GM23338 (cell line): ENCODE measurements around the gene SMAGP. TPM values are rescaled to one million over a fixed set of nuclear protein-coding genes. Genes with fewer than 3 reads are reported as not detected.
A peak's percentile ranks its signal among the peaks of the same experiment; 100 is the strongest.

Experiments used
- ATAC-seq: fragments of 200-7000 bp; cut with Tn5 transposase; 3 replicates; pipeline ENCODE4 v1.9.1; 2020
- DNase-seq: peaks from one replicate; pipeline ENCODE4 v3.0.0-alpha.2; 2015; ENCODE audit warnings: low spot score
- H2AFZ ChIP-seq: fragments of 200-600 bp; sonication (generic); 2 replicates; pipeline ENCODE4 v1.8.0; 2016; ENCODE audit warnings: antibody characterized with exemption, mild to moderate bottlenecking, moderate library complexity
- H3F3A ChIP-seq: fragments of 200-600 bp; sonication (generic); replicated peaks from 2 replicates; pipeline ENCODE4 v1.8.0; 2017; ENCODE audit warnings: antibody characterized with exemption, mixed run types, low read depth
- H3K27ac ChIP-seq: fragments of 200-600 bp; sonication (generic); 2 replicates; pipeline ENCODE4 v1.6.1; 2016; ENCODE audit warnings: low read depth
- H3K27me3 ChIP-seq: fragments of 200-600 bp; sonication (generic); 2 replicates; pipeline ENCODE4 v1.8.0; 2016; ENCODE audit warnings: mild to moderate bottlenecking, mixed run types, moderate library complexity; ENCODE audit not compliant: insufficient read depth
- H3K36me3 ChIP-seq: fragments of 200-600 bp; sonication (generic); 2 replicates; pipeline ENCODE4 v1.8.0; 2016; ENCODE audit warnings: mild to moderate bottlenecking; ENCODE audit not compliant: insufficient read depth
- H3K4me1 ChIP-seq: fragments of 200-600 bp; sonication (generic); 2 replicates; pipeline ENCODE4 v1.8.0; 2016; ENCODE audit warnings: mild to moderate bottlenecking, moderate library complexity; ENCODE audit not compliant: insufficient read depth
- H3K4me2 ChIP-seq: fragments of 200-600 bp; sonication (generic); 2 replicates; pipeline ENCODE4 v1.7.1; 2017; ENCODE audit warnings: mixed run types
- H3K4me3 ChIP-seq: fragments of 200-600 bp; sonication (generic); 2 replicates; pipeline ENCODE4 v1.6.1; 2016; ENCODE audit warnings: mixed run types
- H3K79me2 ChIP-seq: fragments of 200-600 bp; sonication (generic); replicated peaks from 2 replicates; pipeline ENCODE4 v1.8.0; 2017; ENCODE audit warnings: mild to moderate bottlenecking; ENCODE audit not compliant: insufficient read depth
- H3K9me2 ChIP-seq: fragments of 200-600 bp; sonication (generic); 2 replicates; pipeline ENCODE4 v1.8.0; 2017; ENCODE audit not compliant: insufficient read depth
- H4K20me1 ChIP-seq: fragments of 200-600 bp; sonication (generic); replicated peaks from 2 replicates; pipeline ENCODE4 v1.8.0; 2017; ENCODE audit warnings: mild to moderate bottlenecking; ENCODE audit not compliant: insufficient read depth
- H3K27ac Mint-ChIP-seq: 2 replicates; pipeline ENCODE4 v1.8.0; 2020; ENCODE audit warnings: inconsistent platforms, mild to moderate bottlenecking, moderate library complexity, mixed read lengths
- H3K27me3 Mint-ChIP-seq: 3 replicates; pipeline ENCODE4 v1.8.0; 2022; ENCODE audit warnings: low read depth, mild to moderate bottlenecking, moderate library complexity, mixed read lengths, inconsistent platforms; ENCODE audit not compliant: insufficient read depth, poor library complexity
- H3K36me3 Mint-ChIP-seq: 3 replicates; pipeline ENCODE4 v1.8.0; 2021; ENCODE audit warnings: low read depth, mild to moderate bottlenecking, inconsistent platforms, moderate library complexity, mixed read lengths
- H3K4me1 Mint-ChIP-seq: 3 replicates; pipeline ENCODE4 v1.8.0; 2020; ENCODE audit warnings: mild to moderate bottlenecking, inconsistent platforms, mixed read lengths
- H3K4me3 Mint-ChIP-seq: 3 replicates; pipeline ENCODE4 v1.8.0; 2021; ENCODE audit warnings: moderate library complexity, mild to moderate bottlenecking, inconsistent platforms, mixed read lengths
- H3K9me3 Mint-ChIP-seq: 3 replicates; pipeline ENCODE4 v1.8.0; 2020; ENCODE audit warnings: moderate library complexity, mild to moderate bottlenecking, inconsistent platforms, mixed read lengths
- CREB1 ChIP-seq: fragments of 250-450 bp; sonication (Bioruptor Pico); IDR thresholded peaks from 2 replicates; pipeline ENCODE4 v1.5.0; 2020; ENCODE audit warnings: low read depth, mild to moderate bottlenecking, moderate library complexity
- ETS1 ChIP-seq: IDR thresholded peaks from 2 replicates; pipeline ENCODE4 v1.6.1; 2016; ENCODE audit warnings: antibody characterized with exemption
- EZH2 ChIP-seq: fragments of 200-600 bp; sonication (generic); IDR thresholded peaks from one replicate; pipeline ENCODE4 v1.8.0; 2017; ENCODE audit warnings: antibody characterized with exemption, mild to moderate bottlenecking, low read depth; ENCODE audit not compliant: unreplicated experiment
- EZH2phosphoT487 ChIP-seq: fragments of 200-600 bp; sonication (generic); IDR thresholded peaks from one replicate; pipeline ENCODE4 v1.8.1; 2018; ENCODE audit warnings: antibody characterized with exemption; ENCODE audit not compliant: unreplicated experiment
- JUNB ChIP-seq: IDR thresholded peaks from one replicate; pipeline ENCODE4 v1.6.1; 2016; ENCODE audit warnings: antibody characterized with exemption; ENCODE audit not compliant: unreplicated experiment
- POLR2AphosphoS5 ChIP-seq: IDR thresholded peaks from 2 replicates; pipeline ENCODE4 v1.6.1; 2016; ENCODE audit warnings: antibody characterized with exemption, low read depth
- REST ChIP-seq: IDR thresholded peaks from one replicate; pipeline ENCODE4 v1.6.1; 2018; ENCODE audit warnings: antibody characterized with exemption; ENCODE audit not compliant: unreplicated experiment
- STAT1 ChIP-seq: IDR thresholded peaks from one replicate; pipeline ENCODE4 v1.6.1; 2016; ENCODE audit warnings: antibody characterized with exemption; ENCODE audit not compliant: unreplicated experiment
- ZNF114 ChIP-seq: fragments of 250-450 bp; sonication (Bioruptor Pico); IDR thresholded peaks from 2 replicates; pipeline ENCODE4 v1.5.0; 2020; ENCODE audit warnings: mild to moderate bottlenecking, moderate library complexity
- ZNF331 ChIP-seq: fragments of 250-450 bp; sonication (Bioruptor Pico); IDR thresholded peaks from 2 replicates; pipeline ENCODE4 v1.5.0; 2020; ENCODE audit warnings: low read depth, mild to moderate bottlenecking, moderate library complexity
- long read RNA-seq: library from polyadenylated mRNA; unstranded; transcript quantifications from one replicate; pipeline ENCODE4 v2.0.0, GENCODE V29; 2020; ENCODE audit not compliant: unreplicated experiment
- polyA plus RNA-seq: library from polyadenylated mRNA; unstranded; fragments of >200 nt; fragmentation: Nextera tagmentation; extraction: Ambion mirVana; gene quantifications from 2 replicates; pipeline ENCODE4 v1.2.1, GENCODE V29; 2016
- total RNA-seq: library from RNA; depleted of rRNA; stranded (reverse); fragments of >200 nt; shearing (Covaris generic); gene quantifications from 2 replicates; pipeline ENCODE4 v1.2.3, GENCODE V29; 2014; rRNA removed
- TF ChIP-seq, protein P1 (sequence below): fragments of 250-450 bp; sonication (Bioruptor Pico); IDR thresholded peaks from 2 replicates; pipeline ENCODE4 v1.5.0; 2020; ENCODE audit warnings: mild to moderate bottlenecking, moderate library complexity
- TF ChIP-seq, protein P2 (sequence below), 2 experiments: fragments of 200-600 bp in 1 of 2; sonication (generic) in 1 of 2; conservative IDR thresholded peaks; 2 replicates each; pipeline versions ENCODE4 v1.5.1 to v1.6.1; 2016 to 2017; ENCODE audit warnings: antibody characterized with exemption in 2 of 2, low read depth in 2 of 2, mild to moderate bottlenecking in 2 of 2, moderate library complexity in 1 of 2

SMAGP gene
- total RNA-seq (7.1 and 8.2 TPM in 2 replicates), polyA plus RNA-seq (3.9 and 4.7 TPM in 2 replicates)
- long read RNA-seq, transcript SMAGP-203 (4 exons, 2,350 nt) = major isoform, 5 of 11 reads
- long read RNA-seq, transcript SMAGP-205 (3 exons, 1,518 nt) = major isoform, 5 of 11 reads
- long read RNA-seq, partial matches to known transcripts = 0 of 11 reads
- long read RNA-seq, other reads (novel, unspliced or antisense) = 0 of 11 reads

DNA sequence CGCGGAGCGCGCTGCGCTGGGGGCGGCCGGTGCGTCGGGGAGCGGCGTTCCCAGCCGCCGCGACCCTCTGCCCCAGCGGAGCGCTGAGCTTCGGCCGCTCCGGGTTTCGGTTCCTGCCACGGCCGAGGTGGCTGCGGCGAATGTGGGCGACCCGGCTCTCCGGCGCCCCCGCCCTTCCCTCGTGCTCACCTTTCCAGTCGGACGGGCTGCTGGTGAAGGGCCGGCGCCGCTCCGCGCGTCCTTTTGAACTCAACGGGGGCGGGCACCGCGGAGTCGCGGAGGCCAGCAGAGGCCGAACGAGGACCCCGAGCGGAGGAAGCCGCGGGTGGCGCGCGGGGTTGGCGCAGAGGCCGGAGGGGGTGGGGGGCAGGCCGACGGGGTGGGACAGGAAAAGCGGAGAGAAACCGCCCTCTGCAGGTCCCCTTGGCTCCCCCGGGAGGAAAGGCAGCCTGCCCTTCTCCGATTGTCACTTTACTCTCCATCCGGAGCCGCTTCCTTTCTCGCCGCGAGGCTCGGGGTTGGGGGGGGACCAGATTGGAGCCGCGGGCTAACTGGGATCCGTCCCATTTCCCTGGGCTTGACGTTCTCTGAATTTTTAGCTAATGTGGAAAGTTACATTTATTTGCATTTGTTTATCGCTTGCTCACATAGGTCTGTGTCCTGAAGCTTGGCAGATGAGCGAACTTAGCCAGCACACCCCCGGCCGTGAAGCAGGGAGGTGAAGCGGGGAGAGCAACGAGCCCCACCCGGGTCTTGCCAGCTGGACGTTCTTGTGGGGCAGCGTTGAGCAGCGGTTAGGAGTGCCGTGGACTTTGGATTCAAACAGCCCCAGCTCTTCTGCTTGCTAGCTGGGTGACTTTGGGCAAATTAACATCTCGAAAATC lies at the start of gene SMAGP:
Gene SMAGP, minus strand, starts transcription at position 349 of the 884 bp plus-strand sequence. CDS start 1,137 bp downstream, outside the sequence.
- H3K36me3 Mint-ChIP-seq = no peaks in the 10 kb centered on the region; the same call in 2 of the 3 replicates
- H3K9me3 Mint-ChIP-seq = no peaks in the 10 kb centered on the region; the same call in 2 of the 3 replicates
- peak within 1 kb of the TSS; percentile 100 for H3K4me2 ChIP-seq
- H3K4me3 Mint-ChIP-seq = peak within 1 kb of the TSS; percentile 93
- 0 out of 2 replicates have a peak, but pooled peaks cover 5% of the 10 kb centered on the region for H3K4me1 ChIP-seq
- H3K4me1 Mint-ChIP-seq = peaks cover 19% of the 10 kb centered on the region
- peak within 1 kb of the TSS; percentile 99 for H2AFZ ChIP-seq
- DNase-seq (peak; percentile 91), ATAC-seq (peak; percentile 70)
- peak within 1 kb of the TSS; percentile 91 for H3K4me3 ChIP-seq
- H3K36me3 ChIP-seq = no peaks in the 10 kb centered on the region
- peaks cover 21% of the 10 kb centered on the region for H3K27me3 Mint-ChIP-seq
- no peaks in the 10 kb centered on the region for H3K9me2 ChIP-seq
- H3K27ac Mint-ChIP-seq = peak within 1 kb of the TSS; percentile 82
- H3K79me2 ChIP-seq = no peaks in the 10 kb centered on the region
- peaks cover 18% of the 10 kb centered on the region for H3K27me3 ChIP-seq
- no peak within 1 kb of the TSS for H3K27ac ChIP-seq
- H3F3A ChIP-seq = no peaks in the 10 kb centered on the region
- no peaks in the 10 kb centered on the region for H4K20me1 ChIP-seq
- no peak for TF ChIP-seq ZNF114 (CRISPR knock-in tag)
- no peak for TF ChIP-seq REST
- TF ChIP-seq POLR2AphosphoS5 = no peak; the same call in none of the 2 replicates
- 0 out of 2 replicates have a peak, but pooled peaks have one; percentile 24 for TF ChIP-seq ETS1
- TF ChIP-seq, protein P1, sequence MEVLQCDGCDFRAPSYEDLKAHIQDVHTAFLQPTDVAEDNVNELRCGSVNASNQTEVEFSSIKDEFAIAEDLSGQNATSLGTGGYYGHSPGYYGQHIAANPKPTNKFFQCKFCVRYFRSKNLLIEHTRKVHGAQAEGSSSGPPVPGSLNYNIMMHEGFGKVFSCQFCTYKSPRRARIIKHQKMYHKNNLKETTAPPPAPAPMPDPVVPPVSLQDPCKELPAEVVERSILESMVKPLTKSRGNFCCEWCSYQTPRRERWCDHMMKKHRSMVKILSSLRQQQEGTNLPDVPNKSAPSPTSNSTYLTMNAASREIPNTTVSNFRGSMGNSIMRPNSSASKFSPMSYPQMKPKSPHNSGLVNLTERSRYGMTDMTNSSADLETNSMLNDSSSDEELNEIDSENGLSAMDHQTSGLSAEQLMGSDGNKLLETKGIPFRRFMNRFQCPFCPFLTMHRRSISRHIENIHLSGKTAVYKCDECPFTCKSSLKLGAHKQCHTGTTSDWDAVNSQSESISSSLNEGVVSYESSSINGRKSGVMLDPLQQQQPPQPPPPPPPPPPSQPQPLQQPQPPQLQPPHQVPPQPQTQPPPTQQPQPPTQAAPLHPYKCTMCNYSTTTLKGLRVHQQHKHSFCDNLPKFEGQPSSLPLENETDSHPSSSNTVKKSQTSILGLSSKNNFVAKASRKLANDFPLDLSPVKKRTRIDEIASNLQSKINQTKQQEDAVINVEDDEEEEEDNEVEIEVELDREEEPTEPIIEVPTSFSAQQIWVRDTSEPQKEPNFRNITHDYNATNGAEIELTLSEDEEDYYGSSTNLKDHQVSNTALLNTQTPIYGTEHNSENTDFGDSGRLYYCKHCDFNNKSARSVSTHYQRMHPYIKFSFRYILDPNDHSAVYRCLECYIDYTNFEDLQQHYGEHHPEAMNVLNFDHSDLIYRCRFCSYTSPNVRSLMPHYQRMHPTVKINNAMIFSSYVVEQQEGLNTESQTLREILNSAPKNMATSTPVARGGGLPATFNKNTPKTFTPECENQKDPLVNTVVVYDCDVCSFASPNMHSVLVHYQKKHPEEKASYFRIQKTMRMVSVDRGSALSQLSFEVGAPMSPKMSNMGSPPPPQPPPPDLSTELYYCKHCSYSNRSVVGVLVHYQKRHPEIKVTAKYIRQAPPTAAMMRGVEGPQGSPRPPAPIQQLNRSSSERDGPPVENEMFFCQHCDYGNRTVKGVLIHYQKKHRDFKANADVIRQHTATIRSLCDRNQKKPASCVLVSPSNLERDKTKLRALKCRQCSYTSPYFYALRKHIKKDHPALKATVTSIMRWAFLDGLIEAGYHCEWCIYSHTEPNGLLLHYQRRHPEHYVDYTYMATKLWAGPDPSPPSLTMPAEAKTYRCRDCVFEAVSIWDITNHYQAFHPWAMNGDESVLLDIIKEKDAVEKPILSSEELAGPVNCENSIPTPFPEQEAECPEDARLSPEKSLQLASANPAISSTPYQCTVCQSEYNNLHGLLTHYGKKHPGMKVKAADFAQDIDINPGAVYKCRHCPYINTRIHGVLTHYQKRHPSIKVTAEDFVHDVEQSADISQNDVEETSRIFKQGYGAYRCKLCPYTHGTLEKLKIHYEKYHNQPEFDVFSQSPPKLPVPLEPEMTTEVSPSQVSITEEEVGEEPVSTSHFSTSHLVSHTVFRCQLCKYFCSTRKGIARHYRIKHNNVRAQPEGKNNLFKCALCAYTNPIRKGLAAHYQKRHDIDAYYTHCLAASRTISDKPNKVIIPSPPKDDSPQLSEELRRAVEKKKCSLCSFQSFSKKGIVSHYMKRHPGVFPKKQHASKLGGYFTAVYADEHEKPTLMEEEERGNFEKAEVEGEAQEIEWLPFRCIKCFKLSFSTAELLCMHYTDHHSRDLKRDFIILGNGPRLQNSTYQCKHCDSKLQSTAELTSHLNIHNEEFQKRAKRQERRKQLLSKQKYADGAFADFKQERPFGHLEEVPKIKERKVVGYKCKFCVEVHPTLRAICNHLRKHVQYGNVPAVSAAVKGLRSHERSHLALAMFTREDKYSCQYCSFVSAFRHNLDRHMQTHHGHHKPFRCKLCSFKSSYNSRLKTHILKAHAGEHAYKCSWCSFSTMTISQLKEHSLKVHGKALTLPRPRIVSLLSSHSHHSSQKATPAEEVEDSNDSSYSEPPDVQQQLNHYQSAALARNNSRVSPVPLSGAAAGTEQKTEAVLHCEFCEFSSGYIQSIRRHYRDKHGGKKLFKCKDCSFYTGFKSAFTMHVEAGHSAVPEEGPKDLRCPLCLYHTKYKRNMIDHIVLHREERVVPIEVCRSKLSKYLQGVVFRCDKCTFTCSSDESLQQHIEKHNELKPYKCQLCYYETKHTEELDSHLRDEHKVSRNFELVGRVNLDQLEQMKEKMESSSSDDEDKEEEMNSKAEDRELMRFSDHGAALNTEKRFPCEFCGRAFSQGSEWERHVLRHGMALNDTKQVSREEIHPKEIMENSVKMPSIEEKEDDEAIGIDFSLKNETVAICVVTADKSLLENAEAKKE (CRISPR knock-in tag) = no peak
- TF ChIP-seq CREB1 (CRISPR knock-in tag) = peak; percentile 57; the same call in 1 of the 2 replicates
- no peak for TF ChIP-seq ZNF331 (CRISPR knock-in tag)
- no peak for TF ChIP-seq STAT1
- TF ChIP-seq, protein P2, sequence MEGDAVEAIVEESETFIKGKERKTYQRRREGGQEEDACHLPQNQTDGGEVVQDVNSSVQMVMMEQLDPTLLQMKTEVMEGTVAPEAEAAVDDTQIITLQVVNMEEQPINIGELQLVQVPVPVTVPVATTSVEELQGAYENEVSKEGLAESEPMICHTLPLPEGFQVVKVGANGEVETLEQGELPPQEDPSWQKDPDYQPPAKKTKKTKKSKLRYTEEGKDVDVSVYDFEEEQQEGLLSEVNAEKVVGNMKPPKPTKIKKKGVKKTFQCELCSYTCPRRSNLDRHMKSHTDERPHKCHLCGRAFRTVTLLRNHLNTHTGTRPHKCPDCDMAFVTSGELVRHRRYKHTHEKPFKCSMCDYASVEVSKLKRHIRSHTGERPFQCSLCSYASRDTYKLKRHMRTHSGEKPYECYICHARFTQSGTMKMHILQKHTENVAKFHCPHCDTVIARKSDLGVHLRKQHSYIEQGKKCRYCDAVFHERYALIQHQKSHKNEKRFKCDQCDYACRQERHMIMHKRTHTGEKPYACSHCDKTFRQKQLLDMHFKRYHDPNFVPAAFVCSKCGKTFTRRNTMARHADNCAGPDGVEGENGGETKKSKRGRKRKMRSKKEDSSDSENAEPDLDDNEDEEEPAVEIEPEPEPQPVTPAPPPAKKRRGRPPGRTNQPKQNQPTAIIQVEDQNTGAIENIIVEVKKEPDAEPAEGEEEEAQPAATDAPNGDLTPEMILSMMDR (conservative IDR thresholded peaks at IDR 0.05; ENCODE audit: low read depth in 2 of 2) = no peak
- no peak for TF ChIP-seq EZH2phosphoT487
- no peak for TF ChIP-seq EZH2
- TF ChIP-seq JUNB = no peak
